NCI-H2029 (cell line): ENCODE data around the gene ALDH4A1.

Experiments
- DNase-seq: peaks from one replicate; lab custom pipeline; 2025; lab: John Stamatoyannopoulos, UW

The ALDH4A1 gene

GRCh38 chr1:18939398-18940302 is 37.3 kb upstream of the ALDH4A1 start:
- DNase-seq: no peak

GRCh38 chr1:18938707-18939070 is 36.3 kb upstream of the ALDH4A1 start:
- DNase-seq: no peak

GRCh38 chr1:18938008-18938706 is 35.8 kb upstream of the ALDH4A1 start:
- DNase-seq: no peak

- no peak for DNase-seq
Measured at GRCh38 chr1:18937539-18937938, 35.2 kb upstream of the ALDH4A1 start.

DNA sequence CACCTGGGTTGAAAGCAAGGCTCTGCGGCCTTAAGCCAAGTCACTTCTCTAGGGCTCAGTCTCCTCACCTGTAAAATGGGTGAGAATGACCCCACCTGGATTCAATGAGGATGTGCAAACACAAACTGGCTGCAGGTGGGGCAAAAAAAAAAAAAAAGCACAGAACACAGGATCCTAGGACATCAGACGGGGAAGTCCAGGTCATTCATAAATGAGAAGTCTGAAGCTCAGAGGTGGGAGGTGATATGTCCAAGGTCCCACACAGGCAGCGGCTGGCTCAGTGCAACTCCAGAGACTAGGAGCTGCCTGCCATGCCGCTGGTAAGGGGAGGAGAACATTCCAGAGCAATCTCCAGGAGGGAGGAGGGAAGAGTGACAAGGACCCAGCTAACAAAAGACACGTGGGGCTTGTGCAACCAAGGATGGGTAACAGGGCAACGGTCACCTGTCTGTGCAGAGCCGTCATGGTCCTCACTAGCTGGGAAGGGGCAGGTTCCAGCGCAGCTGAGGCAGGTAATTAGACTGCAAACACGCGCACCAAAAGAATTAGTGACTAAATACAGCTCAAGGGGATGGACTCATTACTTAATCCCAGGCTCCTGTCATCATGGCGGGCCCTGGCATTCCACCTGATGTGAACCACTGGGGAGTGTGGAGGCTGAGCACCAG is 34.6 kb upstream of the ALDH4A1 start:
- DNase-seq: no peak

DNA sequence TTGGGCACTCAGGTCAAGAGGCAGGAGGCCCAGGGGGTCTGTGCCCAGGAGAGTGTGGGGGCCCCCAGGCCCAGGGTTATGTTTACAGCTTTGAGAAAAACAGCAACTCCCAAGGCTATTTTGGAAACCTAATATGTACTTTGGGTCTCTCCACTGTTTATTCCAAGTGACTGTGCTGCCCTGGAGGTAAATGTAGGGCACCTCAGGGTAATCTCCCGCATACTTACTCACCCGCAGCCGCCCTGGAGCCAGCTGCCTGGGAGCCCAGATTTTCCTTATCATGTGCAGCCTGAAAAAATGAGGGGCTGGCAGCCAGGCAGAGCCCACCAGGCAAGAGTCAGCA is 34.1 kb upstream of the ALDH4A1 start:
- no peak for DNase-seq

DNA sequence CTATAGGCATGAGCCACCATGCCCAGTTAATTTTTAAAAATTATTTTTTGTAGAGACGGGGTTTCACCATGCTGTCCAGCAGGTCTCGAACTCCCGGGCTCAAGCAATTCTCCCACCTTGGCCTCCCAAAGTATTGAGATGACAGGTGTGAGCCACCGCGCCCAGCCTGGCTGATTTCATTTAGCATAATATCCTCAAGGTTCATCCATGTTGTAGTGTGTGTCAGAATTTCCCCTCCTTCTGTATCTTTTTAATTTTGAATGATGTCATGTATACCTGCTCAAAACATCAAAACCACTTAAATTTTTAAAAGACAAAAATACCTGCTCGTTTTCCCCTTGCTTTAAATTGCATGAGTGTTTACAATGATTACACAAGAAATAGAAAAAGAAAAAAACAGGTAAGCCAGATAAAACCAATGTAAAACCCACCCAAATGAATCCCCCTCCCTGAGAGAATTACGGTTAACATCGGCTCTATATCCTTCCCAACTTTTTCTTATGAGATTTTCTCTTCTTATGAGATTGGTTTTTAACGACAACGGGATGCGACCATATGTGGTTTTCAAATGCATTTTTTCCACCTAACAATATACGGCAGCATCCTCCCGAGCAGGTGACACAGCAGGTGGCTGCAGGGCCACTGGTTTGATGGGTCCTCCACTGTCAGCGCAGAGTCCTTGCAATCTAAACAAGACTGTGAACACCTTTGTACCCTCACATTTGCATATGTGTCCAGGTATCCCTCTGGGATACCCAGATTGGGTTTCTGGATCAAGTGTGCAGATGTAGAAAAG is 32.0 kb upstream of the ALDH4A1 start:
- DNase-seq: no peak

DNA sequence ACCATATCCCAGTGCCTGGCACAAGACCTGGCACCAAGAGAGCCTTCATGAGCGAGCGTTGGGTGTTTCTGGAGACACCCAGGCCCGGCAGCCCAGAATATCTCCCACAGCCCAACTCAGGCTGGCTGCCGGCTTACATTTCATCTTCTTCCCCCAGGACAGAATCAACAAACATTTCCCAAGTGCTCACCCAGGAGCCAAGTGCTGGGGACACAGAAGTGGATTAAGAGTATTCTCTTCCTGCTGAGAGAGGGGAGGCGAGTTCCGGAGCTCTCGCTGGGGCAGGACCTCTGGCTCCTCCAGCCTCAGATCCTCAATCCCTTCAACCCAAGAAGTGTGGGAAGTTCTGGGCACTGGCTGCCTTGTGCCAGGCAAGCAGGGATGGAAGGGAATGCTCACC is 30.5 kb upstream of the ALDH4A1 start:
- no peak for DNase-seq

- no peak for DNase-seq
Measured at GRCh38 chr1:18932387-18932786, 30.0 kb upstream of the ALDH4A1 start.

GRCh38 chr1:18931730-18932129 is 29.4 kb upstream of the ALDH4A1 start:
- DNase-seq: no peak

- no peak for DNase-seq
Measured at GRCh38 chr1:18929686-18930085, 27.3 kb upstream of the ALDH4A1 start.

GRCh38 chr1:18928985-18929384 is 26.6 kb upstream of the ALDH4A1 start:
- DNase-seq: no peak

GRCh38 chr1:18928406-18928805 is 26.1 kb upstream of the ALDH4A1 start:
- DNase-seq: no peak

DNA sequence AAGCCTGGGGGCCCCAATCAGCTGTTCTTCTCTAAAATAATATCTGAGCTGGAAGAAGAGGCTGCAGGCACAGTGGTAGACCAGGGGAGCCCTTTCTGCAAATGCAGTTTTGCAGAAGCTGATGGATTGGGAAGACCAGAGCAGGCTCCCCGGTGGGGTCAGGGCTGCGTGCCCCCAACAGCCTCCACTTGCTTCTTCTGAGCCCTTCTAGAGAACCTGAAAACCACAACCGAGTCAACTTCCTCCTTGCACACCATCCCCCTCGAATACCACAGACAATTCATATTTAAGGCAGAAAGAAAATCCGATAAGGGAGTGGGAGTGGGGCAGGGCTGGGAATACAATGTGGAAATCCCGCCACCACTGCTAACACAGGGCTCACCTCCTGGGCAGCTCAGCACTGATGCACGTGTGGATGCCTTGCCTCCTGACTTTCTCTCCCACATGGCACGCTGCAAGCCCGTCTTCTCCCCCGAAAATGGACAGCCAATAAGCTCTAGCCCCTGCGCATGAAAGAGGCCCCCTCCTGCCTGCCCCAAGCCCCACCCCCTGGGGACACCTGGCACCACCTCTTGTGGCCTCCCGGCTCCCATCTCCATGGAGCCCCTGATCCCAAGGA is 25.4 kb upstream of the ALDH4A1 start:
- no peak for DNase-seq

DNA sequence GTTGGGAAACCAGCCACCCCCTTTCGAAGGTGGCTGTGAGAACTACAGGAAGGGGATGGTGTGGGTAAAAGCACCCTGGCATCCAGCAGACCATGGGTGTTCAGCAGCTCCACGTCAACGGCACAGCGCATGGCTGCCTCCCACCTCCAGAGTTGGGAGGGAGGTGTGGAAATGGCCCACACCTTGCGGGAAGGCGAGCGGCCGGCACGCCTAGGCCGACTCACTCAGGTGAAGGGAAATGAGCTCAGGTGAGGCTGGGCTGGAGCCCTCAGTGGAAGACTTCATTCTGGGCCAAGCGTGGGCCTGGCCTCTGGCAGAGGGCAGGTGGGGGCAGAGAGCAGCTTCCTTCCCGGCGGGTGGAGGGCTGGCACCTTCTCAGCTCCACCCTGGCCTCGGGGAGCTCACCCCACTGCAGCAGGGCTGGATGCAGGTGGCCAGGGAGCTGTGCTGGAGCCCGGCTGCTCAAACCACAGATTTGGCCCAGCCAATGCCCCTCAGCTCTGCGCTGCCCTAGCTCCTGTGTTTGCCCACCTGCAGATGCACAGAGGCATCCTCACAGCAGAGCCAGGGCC is 24.8 kb upstream of the ALDH4A1 start:
- no peak for DNase-seq

DNA sequence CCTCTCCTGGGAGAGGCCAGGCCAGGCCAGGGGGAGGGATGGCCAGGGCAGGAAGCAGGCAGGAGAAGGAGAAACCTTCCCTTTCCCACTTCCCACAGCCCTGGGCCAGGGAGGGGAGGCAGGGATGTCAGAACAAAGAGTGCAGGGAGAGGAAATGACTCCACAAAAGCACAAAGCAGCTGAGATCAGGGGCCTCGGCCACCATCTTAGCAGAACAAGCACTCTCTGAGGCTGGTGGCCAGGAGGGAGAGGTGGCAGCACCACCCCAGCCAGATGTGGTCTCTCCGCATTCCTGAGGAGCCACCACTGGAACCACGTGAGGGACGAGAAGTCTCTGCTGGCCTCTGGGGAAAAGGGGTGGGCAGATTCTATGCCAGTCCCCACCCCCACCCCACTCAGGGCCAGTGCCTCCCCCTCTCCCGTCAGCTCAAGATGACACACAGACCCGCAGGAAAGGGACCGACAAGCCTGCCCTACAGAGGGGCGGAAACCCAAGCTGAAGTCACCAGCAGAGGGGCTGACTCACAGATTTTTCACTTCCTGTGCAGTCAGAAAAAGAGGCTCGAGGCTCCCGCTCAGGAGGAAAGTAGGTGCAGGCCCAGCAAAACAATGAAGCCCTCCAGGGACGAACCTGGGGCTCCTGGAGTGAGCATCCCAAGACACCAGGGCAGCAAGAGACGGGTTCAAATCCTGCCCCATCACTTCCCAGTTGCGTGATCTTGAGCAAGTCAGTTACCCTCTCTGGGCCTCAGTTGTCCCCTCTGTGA is 24.1 kb upstream of the ALDH4A1 start:
- no peak for DNase-seq

DNA sequence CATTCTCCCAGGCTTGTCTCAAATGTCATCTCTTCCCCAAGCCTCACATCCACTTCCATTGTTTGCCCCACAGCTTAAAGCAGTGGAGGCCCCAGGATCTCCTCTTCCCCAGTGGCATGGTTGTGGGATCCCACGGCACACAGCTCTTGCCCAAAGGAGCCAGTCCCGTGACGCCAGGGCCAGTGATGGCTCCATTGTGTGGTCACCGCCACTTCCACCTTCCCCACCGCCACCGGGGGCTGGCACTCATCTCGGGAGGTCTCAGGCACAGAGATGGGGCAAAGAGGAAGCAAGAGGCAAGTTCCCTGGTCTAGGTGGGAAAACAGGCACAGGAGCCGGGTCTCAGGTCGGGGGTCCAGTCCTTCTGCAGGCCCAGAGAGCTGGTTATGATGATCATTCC is 22.9 kb upstream of the ALDH4A1 start:
- DNase-seq: no peak

- DNase-seq: peak; percentile 40
Measured at GRCh38 chr1:18924221-18924691, 21.9 kb upstream of the ALDH4A1 start.

- no peak for DNase-seq
Measured at GRCh38 chr1:18923756-18924211, 21.4 kb upstream of the ALDH4A1 start.
